GM18508 (cell line): Measurements from ENCODE around the gene CTIF.

Experiments
- ATAC-seq: cut with Tn5 transposase; IDR thresholded peaks from one replicate; pipeline ENCODE4 v1.9.1; 2021; ENCODE audit warnings: moderate number of reproducible peaks; ENCODE audit not compliant: insufficient read depth, unreplicated experiment

Gene CTIF

GRCh38 chr18:48673853-48674721 is 135.3 kb downstream of the CTIF start:
- no peak for ATAC-seq

DNA sequence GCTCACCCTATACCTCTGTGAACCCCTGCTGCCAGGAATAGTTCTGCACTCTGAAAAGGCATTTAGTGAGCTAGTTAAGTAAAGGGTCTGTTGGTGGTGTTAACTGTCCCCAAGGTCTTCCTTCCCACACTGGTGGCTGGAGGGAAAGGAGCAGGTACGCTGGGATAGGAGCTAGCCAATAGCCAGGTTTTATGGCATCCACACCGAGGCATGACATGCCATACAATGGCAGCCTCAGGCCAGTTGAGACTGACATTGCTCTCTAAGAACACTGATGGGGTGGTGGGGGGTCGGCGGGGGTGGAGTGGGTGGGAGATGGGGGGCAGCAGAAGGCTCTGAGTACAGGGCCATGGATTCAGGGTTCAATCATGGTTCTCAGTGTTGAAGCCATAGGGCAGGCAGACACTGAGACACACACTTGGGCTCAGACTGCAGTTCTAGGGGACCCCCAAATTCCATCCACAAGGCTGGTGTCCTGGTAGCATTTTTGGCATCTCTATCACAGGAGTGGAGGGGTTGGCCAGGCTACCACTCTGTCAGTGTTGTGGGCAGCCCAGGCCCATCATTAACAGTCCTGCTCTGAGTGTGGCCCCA is 136.0 kb downstream of the CTIF start:
- no peak for ATAC-seq

GRCh38 chr18:48675352-48675761 is 136.5 kb downstream of the CTIF start:
- ATAC-seq: no peak

DNA sequence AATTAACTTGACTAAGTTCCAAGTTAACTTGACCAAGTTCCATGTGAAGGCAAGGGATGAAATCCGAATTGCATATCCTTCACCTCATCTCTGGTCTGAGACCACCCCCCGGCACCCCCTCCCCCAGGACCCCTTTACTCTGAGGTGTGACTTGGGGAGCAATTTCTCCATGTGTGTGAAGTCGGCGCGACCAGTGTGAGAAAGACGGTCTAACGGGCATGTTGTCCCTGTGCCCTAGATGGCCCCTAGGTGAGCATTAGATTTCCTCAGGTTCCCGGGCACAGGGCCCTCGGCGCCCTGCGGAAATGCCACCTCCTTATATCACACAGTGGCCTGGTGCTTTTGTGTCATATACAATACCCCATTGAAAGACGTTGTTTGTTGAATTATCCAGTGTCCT is 137.1 kb downstream of the CTIF start:
- no peak for ATAC-seq

GRCh38 chr18:48676346-48676745 is 137.5 kb downstream of the CTIF start:
- ATAC-seq: no peak

DNA sequence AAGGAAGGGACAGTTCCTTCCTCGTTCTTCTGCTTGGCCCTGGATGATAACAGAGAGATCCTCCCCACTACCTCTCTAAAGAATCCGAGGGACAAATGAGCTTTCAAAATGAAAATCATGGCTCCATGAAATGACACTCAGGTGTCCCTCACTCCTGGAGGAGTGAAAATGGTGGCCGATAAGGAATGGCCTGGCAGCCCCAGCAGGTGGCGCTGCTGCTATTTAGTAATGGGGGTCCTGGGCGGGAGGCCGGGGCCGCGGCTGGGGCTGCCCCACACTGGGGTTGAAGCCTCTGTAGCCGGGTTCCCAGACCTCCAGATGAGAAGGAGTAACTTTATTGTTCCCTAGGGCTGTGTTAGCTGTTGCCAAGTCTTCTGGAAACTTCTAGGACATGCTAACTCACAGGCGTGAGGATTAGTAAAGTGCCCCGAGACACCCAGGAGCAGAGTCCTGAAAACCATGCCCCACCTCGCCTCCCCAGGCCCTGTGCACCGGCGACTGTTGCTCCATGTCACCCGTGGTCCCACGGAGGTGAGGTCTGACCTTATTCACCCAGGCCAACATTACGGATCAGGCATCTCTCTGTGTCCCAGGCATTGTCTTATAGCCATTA is 138.0 kb downstream of the CTIF start:
- ATAC-seq: no peak

DNA sequence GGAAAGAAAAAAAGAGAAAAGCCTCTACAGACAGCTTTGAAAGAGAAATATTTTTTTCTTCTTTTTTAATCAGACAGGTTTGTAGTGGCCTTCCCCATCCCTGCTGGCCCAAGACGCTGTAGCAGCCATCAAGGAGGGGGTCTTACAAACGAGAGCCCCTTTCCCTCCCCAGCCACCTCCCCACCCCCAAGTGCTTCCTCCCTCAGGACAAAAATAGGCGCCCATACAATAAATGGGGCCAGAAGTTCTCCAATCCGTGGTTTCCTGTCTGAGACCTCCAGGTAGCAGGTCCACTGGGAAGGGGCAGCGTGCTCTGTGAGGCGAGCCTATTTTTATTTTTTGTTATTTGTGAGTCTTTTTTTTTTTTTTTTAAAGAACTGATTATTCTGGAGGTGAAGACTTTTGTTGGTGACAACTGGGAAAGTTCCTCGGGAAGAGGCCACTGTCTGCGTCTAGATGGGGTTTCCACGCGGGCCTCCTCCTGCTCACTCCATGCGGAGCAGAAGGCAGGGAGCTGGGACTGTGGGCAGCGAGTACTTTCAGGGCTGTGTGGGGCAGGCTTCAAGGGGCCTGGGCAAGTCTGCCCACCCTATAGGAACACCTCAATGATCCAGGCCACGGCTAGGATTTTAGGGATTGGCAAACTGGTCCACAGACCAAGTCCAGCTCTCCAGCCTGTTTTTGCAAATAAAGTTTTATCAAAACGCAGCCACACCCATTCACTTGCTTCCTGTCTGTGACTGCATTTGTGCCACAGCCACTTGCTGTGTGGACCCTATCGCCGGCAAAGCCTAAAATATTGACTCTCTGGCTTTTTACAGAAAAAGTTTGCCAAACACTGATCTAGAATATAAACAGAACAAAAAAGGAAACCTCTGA is 139.6 kb downstream of the CTIF start:
- ATAC-seq: no peak

DNA sequence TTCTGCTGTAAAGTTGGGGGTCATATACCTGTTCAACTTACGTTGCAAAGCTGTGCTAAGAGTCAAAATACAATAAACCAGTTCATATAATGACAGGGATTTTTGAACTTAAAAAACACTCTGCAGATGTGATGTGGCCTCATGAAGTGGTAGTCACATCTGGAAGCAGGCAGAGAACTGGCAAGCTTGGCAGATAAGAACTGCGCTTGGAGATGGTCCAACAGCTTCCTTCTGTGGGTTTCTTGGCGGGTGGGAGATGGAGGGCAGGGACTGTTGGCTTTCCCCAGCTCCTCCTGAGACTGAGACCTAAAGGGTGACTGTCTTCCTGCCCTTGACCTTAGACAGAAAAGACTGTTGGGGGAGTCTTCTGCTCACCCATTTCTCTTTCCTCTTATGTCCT is 140.4 kb downstream of the CTIF start:
- no peak for ATAC-seq

DNA sequence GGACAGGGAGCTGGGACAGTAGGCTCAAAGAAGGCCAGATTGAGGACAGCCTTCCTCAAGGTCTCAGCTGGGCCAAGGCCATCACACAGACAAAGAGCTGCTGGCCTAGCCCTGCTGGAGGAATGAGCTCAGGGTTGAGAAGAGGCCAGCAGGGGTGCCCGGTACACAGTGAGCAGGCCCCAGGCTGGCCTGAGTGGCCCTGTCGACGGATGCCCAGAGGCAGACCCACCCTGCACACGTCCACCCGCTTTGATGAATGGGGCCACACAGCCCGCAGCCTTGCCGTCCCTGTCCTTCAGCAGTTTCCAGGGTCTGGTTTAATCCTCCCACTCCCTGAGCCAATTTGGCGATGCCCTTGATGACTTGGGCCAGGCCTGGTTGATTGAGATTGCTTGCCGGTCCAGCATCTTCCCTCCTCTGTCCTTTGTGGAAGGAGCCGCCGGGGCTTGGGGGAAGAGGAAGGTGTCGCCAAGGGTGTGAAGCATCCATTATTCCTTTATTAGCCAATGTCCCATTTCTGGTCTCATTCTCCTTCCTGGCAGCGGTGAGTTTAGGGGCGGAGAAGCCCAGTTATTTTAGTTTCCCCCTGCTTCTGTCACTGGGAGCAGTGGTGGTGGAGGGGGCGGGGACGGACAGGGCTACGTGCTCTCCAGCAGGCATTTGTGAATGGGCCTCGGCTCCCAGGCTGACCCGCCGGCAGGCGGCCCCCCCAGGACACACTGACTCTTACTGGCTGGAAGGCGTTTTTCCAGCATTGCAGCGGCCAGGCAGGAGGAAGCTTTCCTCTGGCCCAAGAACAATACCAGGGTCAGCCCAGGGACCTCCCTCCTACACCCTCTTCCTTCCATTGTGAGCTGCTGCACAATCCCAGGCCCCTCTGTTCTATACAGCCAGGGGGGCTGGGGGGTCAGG is 141.8 kb downstream of the CTIF start:
- ATAC-seq: no peak

- ATAC-seq: no peak
Observed at GRCh38 chr18:48682768-48683167, 143.9 kb downstream of the CTIF start.

- ATAC-seq: no peak
Observed at GRCh38 chr18:48683197-48683596, 144.4 kb downstream of the CTIF start.

GRCh38 chr18:48683661-48684060 is 144.8 kb downstream of the CTIF start:
- no peak for ATAC-seq

DNA sequence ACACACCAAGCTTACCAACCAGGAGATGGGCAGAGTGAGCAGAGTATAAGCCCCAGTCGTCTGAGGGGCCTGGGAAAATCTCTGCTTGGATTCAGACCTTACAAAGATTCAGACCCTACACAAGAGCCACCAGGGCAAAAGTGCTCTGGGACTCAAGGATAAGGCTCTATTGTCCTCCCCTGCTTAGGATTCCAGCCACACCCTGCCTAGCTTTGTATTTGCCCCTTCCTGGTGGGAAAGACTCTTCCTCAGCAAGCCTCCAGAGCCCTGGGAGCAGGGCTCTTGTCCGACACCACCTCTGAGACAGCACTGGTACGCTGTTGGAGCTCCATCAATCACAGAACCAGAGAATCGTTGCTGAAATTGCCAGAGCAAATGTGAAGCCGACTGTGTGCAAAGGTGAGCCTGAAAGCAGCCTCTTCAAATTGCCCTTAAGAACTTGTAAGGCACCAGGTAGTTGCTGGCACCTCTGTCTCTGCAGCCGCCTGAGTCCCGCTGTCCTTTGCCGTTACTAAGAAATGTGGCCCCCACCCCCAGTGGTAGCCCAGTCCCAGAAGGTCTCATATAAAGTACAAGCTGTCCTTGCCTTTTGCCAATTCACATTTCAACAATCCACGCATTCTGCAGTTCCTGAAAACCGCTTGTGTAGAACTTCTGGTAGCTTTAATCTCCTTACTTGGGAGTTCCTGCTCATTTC is 148.7 kb downstream of the CTIF start:
- ATAC-seq: no peak

DNA sequence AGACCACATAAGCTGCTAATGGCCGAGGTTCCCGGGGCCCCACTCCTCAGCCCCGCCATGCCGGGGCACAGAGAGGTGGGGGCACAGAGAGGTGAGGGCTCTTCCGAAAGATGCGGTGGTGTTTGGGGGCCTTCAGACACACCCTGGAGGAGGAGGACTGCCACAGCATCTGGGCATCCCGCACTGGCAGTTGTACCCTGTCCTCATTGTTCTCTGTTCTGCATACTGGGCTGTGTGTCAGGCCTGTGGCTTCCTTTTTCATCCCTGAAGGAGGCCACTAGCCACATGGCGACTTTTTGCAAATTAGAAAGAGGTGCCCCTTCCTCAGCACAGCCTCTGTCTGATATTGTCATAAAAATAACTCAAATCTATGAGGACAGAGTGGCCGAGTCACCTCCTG is 150.1 kb downstream of the CTIF start:
- no peak for ATAC-seq

DNA sequence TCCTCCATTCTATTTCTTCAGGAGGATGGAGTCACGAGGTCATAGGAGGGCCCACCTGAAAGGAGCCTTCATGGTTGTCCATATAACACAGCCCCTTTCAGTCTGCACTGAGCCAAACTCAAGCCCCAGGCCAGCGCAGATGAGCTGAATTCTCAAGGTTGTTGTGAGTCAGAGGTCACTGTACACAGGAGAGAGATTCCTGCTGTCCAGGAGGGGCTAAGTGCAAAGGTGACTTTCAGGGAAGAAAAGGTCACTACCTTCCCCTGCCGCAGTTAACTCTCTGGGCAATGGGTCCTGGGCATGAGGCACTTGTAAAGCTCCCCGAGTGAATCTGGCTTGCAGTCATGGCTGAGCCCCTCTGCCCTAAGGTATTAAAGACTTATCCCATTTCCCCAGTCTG is 150.7 kb downstream of the CTIF start:
- no peak for ATAC-seq

DNA sequence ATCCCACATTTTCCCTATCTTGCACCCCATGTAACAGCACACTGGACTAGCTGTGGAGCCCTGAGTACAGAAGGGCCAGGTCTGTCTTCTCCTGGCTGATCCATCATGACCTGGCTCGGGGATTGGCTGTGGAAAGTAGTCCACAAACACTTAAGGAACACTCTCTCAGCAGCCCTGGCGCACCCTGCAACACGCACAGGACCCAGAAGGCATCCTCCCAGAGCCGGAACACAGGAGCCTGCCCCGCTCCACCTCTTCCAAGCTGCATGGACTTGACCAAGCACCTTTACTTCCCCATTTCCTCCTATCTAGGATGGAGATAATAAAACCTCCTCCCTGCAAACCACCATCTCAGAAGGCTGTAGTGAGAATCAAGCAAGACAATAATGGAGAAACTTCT is 151.7 kb downstream of the CTIF start:
- no peak for ATAC-seq

DNA sequence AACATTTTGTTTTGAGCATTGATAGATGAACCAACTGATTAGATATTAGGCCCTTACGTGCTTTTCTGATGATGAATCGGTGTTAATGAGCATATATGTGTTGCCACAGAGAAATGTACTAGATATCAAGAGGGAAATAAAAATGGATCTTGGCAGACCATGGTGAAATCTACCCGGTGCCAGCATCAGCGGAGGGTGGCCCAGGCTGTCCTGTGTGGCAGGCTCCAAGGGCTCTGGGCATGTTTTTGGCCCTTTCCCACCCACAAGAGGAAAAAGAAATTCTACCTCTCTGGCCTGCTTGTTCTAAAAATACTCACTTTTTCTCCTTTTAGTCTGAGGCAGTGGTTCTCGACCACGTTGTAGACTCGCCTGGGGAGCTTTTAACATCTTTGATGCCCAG is 154.2 kb downstream of the CTIF start:
- ATAC-seq: no peak

DNA sequence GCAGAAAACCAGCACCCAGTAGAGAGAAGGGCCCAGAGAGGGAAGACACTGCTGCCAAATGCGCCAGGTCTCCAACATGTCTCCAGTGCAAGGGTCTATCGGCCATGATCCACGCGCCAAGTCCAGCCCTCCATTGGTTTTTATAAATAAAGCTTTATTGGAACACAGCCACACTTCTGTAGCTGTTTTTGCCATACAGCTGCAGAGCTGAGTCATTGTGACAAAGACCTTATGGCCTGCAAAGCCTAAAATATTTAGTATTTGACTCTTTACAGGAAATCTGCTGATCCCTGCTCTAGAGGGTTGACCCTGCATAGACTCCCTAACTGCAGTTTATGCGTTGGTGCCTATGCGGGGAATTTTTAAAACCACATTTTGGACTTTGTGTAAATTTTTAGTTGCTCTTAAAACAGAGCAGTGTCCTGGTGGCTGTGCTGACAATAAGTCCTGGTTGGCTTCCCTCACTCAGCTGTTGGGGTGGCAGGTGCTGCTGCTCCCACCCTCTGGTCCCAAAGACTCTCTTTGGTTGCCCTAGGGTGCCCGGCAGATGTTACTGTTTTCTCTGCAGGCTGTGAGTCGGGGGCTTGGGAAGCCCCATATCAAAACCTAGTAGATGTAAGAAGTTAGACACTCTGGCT is 154.9 kb downstream of the CTIF start:
- ATAC-seq: no peak

DNA sequence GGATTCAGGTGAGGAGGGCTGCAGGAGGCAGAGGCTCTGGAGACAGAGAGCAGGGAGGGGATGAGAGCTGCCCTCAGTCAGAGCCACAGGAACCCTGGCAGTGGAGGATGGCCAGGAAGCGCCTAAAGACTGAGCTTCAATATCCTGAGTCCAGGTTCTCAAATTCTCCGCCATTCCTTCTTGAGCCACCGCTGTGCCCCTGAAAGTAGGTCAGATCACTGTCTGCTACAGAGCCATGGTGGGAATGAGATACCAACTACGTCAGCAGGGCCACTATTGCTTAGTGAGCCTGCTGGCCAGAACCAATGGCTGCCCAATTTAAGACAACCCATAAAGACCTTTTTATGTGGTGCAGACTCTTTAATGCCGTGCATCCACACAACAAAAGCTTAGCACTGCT is 155.5 kb downstream of the CTIF start:
- no peak for ATAC-seq
